K562 (cell line): ENCODE measurements around the gene ZNF837. TPM values are rescaled to one million over a fixed set of nuclear protein-coding genes. Genes with fewer than 3 reads are reported as not detected.
A peak's percentile ranks its signal among the peaks of the same experiment; 100 is the strongest.

Source experiments
- CREM ChIP-seq: IDR thresholded peaks from 2 replicates; pipeline ENCODE4 v1.6.1; 2014; ENCODE audit warnings: antibody characterized with exemption, low read depth
- CXXC5 ChIP-seq: fragments of 250-450 bp; sonication (Bioruptor Pico); IDR thresholded peaks from 2 replicates; pipeline ENCODE4 v1.8.0; 2022; ENCODE audit warnings: inconsistent platforms, mild to moderate bottlenecking, moderate library complexity
- DMBX1 ChIP-seq: fragments of 250-450 bp; sonication (Bioruptor Pico); IDR thresholded peaks from 2 replicates; pipeline ENCODE4 v1.8.0; 2022; ENCODE audit warnings: inconsistent platforms, mild to moderate bottlenecking, moderate library complexity, borderline replicate concordance
- DPF2 ChIP-seq: fragments of 450-650 bp; IDR thresholded peaks from 2 replicates; pipeline ENCODE4 v1.6.1; 2016
- EGR1 ChIP-seq: fragments of 450-650 bp; conservative IDR thresholded peaks from 2 replicates; pipeline ENCODE4 v1.6.1; 2017; ENCODE audit warnings: mild to moderate bottlenecking
- KDM4B ChIP-seq, 2 experiments: fragments of 450-650 bp in 1 of 2; sonication (generic) in 1 of 2; IDR thresholded peaks; 2 replicates each; pipeline ENCODE4 v1.6.1; 2016 to 2017; ENCODE audit warnings: borderline replicate concordance in 2 of 2, antibody characterized with exemption in 1 of 2, low read depth in 1 of 2, mild to moderate bottlenecking in 1 of 2
- NR2C1 ChIP-seq, 2 experiments: fragments of 450-650 bp; IDR thresholded peaks; 2 replicates each; pipeline ENCODE4 v1.6.1; 2017; ENCODE audit warnings: mild to moderate bottlenecking in 2 of 2, antibody characterized with exemption in 1 of 2, inconsistent platforms in 1 of 2, missing compliant biosample characterization in 1 of 2, missing genetic modification characterization in 1 of 2
- RHOXF2B ChIP-seq: fragments of 250-450 bp; sonication (Bioruptor Pico); conservative IDR thresholded peaks from 2 replicates; pipeline ENCODE4 v1.5.1; 2021
- RUNX1 ChIP-seq: sonication (generic); IDR thresholded peaks from 2 replicates; pipeline ENCODE4 v1.6.1; 2016; ENCODE audit warnings: antibody characterized with exemption, low read depth
- TARDBP ChIP-seq: fragments of 450-650 bp; IDR thresholded peaks from 2 replicates; pipeline ENCODE4 v1.6.1; 2016
- TBL1XR1 ChIP-seq, 2 experiments: IDR thresholded peaks; 2 replicates each; pipeline ENCODE4 v1.6.1; 2012; ENCODE audit warnings: improper control_type of control experiment in 2 of 2, low read length in 2 of 2, mild to moderate bottlenecking in 1 of 2
- ZNF174 ChIP-seq: fragments of 250-450 bp; sonication (Bioruptor Pico); IDR thresholded peaks from 2 replicates; pipeline ENCODE4 v1.4.0; 2020; ENCODE audit warnings: mild to moderate bottlenecking
- ZNF408 ChIP-seq: fragments of 250-450 bp; sonication (Bioruptor Pico); IDR thresholded peaks from 2 replicates; pipeline ENCODE4 v1.4.0; 2020; ENCODE audit warnings: low read depth, mild to moderate bottlenecking, moderate library complexity
- ZNF589 ChIP-seq: fragments of 200-800 bp; sonication (Bioruptor generic); IDR thresholded peaks from 2 replicates; pipeline ENCODE4 v1.6.1; 2016; ENCODE audit warnings: low read depth, missing genetic modification characterization, missing compliant biosample characterization
- ZNF778 ChIP-seq: fragments of 450-650 bp; formaldehyde crosslinking; IDR thresholded peaks from 2 replicates; pipeline ENCODE4 v1.4.0; 2020; ENCODE audit warnings: mild to moderate bottlenecking, moderate library complexity
- polyA plus RNA-seq, 8 experiments: library from polyadenylated mRNA; depleted of rRNA in 4 of 8; stranded (reverse) in 5 of 8; unstranded in 3 of 8; fragments of >200 nt; fragmentation: Nextera tagmentation in 2 of 8; fragmentation: Illumina TruSeq in 1 of 8; extraction: Ambion mirVana in 2 of 8; extraction: Trizol in 1 of 8; gene quantifications; 2 replicates each; pipeline versions ENCODE4 v1.2.1 to v1.2.3, GENCODE V29; 2011 to 2014; ENCODE audit warnings: inconsistent platforms in 1 of 8, missing spikeins in 1 of 8
- total RNA-seq, 7 experiments: library from RNA; depleted of rRNA in 6 of 7; stranded (reverse); fragments of >200 nt in 6 of 7; fragmentation: Illumina TruSeq in 2 of 7; extraction: Trizol in 2 of 7; gene quantifications; 2 replicates each; pipeline versions ENCODE4 v1.2.1 to v1.2.3, GENCODE V29; 2011 to 2021; ENCODE audit warnings: low replicate concordance in 1 of 7
- TF ChIP-seq, protein P1 (sequence below): fragments of 450-650 bp; IDR thresholded peaks from 2 replicates; pipeline ENCODE4 v1.6.1; 2016; ENCODE audit warnings: low read depth, mild to moderate bottlenecking, moderate library complexity
- TF ChIP-seq, protein P2 (sequence below): fragments of 250-450 bp; sonication (Bioruptor Pico); IDR thresholded peaks from 2 replicates; pipeline ENCODE4 v1.4.0; 2020; ENCODE audit warnings: mild to moderate bottlenecking, moderate library complexity
- TF ChIP-seq, protein P3 (sequence below), 2 experiments: IDR thresholded peaks in 1 of 2; conservative IDR thresholded peaks in 1 of 2; 2 replicates each; pipeline ENCODE4 v1.6.1; 2016; ENCODE audit warnings: low read depth in 2 of 2, mild to moderate bottlenecking in 1 of 2, missing compliant biosample characterization in 1 of 2, missing genetic modification characterization in 1 of 2, moderate library complexity in 1 of 2

ZNF837 gene
- total and polyA plus RNA-seq, 9 of the 15 experiments (the other 6 are each of a cell fraction or from before 2014, with no cell fraction given), result 0.11 to 2.1 (median 0.57) TPM; not detected in 4

DNA sequence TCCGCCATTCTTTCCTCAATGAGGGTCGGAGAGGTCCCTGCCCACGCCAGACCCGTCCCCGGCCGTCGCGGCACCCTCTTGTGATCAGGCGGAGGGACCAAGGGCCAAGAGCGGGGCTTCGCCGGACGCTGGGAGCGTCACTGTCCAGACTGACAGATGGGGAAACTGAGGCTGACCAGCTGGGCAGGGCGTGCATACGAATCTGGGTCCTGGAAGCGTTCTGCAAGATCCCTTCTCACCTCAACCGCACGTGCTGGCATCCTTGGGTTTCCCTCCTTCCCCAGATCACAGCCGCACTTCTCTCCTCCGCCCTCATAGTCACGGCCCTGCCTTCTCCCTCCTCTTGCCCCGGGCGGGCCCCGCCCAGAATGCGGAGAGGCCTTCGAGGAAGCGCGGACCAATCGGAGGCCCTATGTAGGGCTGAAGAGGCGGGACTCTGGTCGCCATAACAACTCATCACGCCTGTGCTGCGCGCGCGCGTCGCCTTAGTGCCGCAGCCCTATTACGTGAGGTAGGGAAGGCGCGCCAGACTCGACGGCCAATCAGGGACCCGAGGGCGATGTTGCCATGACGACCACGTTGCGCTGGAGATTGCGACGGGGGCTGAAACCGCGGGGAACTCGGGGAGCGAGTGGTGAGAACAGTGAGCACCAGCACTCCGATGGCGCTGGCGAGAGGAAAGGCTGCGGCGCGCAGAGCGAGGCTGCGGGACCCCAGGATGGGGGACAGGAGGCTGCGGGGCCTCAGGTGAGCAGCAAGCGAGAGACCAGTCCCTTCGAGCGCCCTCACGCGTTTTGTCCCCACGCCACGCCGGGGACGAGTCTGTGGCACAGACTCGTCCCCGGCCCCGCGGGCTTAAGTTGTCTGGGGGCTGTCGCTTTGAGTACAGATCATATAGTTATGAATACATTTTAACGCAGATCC, 20.3 kb upstream of the ZNF837 start (continued):
- no peak for TF ChIP-seq TARDBP
- TF ChIP-seq CREM, result peak; percentile 99
- TF ChIP-seq DPF2, result 0 out of 2 replicates have a peak, but pooled peaks have one; percentile 12
- TF ChIP-seq, protein P1, sequence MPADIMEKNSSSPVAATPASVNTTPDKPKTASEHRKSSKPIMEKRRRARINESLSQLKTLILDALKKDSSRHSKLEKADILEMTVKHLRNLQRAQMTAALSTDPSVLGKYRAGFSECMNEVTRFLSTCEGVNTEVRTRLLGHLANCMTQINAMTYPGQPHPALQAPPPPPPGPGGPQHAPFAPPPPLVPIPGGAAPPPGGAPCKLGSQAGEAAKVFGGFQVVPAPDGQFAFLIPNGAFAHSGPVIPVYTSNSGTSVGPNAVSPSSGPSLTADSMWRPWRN, result no peak
- TF ChIP-seq, protein P2, sequence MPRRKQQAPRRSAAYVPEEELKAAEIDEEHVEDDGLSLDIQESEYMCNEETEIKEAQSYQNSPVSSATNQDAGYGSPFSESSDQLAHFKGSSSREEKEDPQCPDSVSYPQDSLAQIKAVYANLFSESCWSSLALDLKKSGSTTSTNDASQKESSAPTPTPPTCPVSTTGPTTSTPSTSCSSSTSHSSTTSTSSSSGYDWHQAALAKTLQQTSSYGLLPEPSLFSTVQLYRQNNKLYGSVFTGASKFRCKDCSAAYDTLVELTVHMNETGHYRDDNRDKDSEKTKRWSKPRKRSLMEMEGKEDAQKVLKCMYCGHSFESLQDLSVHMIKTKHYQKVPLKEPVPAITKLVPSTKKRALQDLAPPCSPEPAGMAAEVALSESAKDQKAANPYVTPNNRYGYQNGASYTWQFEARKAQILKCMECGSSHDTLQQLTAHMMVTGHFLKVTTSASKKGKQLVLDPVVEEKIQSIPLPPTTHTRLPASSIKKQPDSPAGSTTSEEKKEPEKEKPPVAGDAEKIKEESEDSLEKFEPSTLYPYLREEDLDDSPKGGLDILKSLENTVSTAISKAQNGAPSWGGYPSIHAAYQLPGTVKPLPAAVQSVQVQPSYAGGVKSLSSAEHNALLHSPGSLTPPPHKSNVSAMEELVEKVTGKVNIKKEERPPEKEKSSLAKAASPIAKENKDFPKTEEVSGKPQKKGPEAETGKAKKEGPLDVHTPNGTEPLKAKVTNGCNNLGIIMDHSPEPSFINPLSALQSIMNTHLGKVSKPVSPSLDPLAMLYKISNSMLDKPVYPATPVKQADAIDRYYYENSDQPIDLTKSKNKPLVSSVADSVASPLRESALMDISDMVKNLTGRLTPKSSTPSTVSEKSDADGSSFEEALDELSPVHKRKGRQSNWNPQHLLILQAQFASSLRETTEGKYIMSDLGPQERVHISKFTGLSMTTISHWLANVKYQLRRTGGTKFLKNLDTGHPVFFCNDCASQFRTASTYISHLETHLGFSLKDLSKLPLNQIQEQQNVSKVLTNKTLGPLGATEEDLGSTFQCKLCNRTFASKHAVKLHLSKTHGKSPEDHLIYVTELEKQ (CRISPR knock-in tag), result no peak
- no peak for TF ChIP-seq NR2C1 (IDR thresholded peaks at IDR 0.05)
- no peak for TF ChIP-seq NR2C1 (tag; IDR thresholded peaks at IDR 0.05)
- TF ChIP-seq ZNF408 (CRISPR knock-in tag), result no peak
- no peak; a peak in 1 of 4 replicates for TF ChIP-seq KDM4B (IDR thresholded peaks at IDR 0.05; ENCODE audit: borderline replicate concordance in 2 of 2, low read depth in 1 of 2)
- TF ChIP-seq ZNF778 (CRISPR knock-in tag), result no peak
- no peak for TF ChIP-seq DMBX1 (CRISPR knock-in tag)
- peak in 1 of 2 experiments; percentile 56; a peak in 2 of 4 replicates for TF ChIP-seq TBL1XR1 (IDR thresholded peaks at IDR 0.05; ENCODE audit: low read length in 2 of 2)
- TF ChIP-seq, protein P3, sequence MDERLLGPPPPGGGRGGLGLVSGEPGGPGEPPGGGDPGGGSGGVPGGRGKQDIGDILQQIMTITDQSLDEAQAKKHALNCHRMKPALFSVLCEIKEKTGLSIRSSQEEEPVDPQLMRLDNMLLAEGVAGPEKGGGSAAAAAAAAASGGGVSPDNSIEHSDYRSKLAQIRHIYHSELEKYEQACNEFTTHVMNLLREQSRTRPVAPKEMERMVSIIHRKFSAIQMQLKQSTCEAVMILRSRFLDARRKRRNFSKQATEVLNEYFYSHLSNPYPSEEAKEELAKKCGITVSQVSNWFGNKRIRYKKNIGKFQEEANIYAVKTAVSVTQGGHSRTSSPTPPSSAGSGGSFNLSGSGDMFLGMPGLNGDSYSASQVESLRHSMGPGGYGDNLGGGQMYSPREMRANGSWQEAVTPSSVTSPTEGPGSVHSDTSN (CRISPR knock-in tag; IDR thresholded peaks at IDR 0.05; ENCODE audit: low read depth), result no peak
- TF ChIP-seq, protein P3 (tag; conservative IDR thresholded peaks at IDR 0.05; ENCODE audit: low read depth), result no peak
- TF ChIP-seq EGR1, result 0 out of 2 replicates have a peak, but pooled peaks have one; percentile 18
- TF ChIP-seq ZNF589 (CRISPR knock-in tag), result no peak; the same call in 1 of the 2 replicates
- TF ChIP-seq RHOXF2B (CRISPR knock-in tag), result no peak
- no peak for TF ChIP-seq RUNX1
- TF ChIP-seq CXXC5 (CRISPR knock-in tag), result peak; percentile 97
- no peak for TF ChIP-seq ZNF174 (CRISPR knock-in tag)
